Midbrain (tissue), 1 donor: ENCODE measurements around the gene KCMF1.

Experiments
- DNase-seq: peaks from one replicate; lab custom pipeline; 2025; lab: John Stamatoyannopoulos, UW

The KCMF1 gene

DNA sequence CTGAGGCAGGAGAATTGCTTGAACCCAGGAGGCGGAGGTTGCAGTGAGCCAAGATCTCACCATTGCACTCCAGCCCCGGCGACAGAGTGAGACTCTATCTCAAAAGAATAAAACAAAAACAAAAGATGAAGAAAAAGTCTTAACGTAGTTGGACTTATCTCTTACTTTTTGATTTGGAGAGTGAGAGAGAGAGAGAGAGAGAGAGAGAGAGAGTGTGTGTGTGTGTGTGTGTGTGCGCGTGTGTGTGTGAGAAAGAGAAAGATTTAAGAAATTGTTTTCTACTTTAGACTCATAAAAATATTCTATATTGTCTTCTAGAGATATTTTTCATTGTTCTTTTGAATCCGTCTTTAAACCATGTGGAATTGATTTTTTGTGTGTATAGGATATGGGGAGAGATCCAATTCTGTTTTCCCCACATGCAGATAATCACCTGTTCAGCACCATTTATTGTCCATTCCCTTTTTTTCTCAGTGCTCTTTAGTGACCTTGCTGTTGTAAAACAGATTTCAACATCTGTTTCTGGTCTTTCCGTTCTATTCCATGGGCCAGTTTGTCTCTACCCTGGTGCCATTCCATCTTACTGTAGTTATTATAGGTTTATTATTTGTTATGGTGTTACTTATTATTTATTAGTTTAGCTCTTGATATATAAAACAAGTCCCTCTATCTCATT lies 53.5 kb downstream of the KCMF1 start:
- DNase-seq = no peak

DNA sequence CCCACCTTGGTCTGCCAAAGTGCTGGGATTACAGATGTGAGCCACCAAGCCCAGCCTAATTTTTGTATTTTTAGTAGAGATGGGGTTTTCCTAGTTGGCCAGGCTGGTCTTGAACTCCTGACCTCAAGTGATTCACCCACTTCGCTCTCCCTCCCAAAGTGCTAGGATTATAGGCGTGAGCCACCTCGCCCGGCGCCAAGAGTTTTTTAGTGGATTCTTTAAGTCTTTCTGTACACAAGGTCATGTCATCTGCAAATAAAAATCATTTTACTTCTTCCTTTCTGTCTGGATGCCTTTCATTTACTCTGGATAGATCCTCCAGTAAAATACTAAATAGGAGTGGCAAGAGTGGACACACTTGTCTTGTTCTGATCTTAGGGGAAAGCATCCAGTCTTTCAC lies 61.7 kb downstream of the KCMF1 start:
- no peak for DNase-seq

DNA sequence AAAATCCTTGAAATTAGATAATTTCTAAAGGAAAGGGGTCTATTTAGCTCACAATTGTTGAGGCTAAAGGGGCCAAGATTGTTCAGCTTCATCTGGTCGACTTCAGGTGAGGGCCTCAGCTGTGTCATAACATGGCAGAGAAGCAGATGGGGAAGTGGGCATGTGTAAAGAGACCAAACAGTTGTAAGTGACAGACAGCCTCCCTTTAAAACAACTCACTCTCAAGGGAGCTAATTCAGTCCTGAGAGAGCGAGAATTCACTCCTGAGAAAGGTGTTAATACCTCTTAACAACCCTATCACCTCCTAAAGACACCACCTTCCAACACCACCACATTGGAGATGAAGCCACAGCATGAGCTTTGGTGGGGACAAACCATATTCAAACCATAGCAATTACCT lies 62.4 kb downstream of the KCMF1 start:
- no peak for DNase-seq

DNA sequence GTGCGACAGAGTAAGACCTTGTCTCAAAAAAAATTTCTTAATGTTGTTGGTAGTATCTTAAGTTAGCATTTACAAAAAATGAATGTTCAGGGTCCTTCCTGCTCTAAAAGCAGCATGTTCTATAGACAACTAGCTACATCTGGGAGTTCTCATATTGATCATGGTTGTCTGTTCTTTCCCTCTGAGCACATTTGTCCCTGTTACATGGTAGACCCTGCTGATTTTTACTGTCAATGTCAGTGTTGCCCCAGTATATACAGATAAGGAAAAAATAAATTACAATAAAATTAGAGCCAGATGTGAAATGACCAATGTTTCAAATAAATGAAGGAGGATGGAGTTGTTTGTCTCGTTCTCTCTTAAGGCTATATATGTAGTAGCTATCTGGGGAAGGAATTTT lies 63.2 kb downstream of the KCMF1 start:
- DNase-seq = no peak

DNA sequence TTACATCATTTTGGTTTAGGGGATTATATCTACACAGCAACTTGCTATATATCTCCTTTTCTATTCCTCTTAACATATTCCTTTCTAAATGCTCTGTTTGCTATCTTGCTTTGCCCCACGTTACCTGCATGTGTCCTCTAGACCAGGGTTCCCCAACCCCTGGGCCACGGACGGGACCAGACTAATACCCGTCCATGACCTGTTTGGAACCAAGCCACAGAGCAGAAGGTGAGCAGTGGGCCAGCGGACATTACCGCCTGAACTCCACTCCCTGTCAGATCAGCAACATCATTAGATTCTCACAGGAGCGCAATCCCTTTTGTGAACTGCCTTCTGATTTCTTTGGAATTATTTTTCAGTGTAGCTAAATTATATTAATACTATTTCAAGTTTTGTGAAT lies 66.7 kb downstream of the KCMF1 start:
- no peak for DNase-seq

DNA sequence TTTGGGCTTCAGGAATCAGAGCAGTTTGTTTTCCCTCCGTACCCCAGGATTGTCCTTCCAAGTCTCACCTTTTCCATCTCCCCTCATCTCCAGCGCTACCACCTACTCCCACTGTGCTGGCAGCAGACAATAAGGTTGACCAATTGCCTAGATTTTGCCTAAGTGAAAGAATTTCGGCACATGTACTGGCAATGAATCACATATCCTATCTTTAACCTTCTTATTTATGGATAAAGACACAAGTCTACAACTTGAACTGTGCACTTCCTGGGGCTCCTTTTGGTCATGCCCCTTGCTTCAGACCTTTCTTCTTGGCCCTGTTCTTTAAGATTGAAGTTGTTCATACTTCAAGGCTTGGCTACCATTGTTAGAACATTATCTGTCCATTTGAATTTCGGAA lies 71.4 kb downstream of the KCMF1 start:
- no peak for DNase-seq

DNA sequence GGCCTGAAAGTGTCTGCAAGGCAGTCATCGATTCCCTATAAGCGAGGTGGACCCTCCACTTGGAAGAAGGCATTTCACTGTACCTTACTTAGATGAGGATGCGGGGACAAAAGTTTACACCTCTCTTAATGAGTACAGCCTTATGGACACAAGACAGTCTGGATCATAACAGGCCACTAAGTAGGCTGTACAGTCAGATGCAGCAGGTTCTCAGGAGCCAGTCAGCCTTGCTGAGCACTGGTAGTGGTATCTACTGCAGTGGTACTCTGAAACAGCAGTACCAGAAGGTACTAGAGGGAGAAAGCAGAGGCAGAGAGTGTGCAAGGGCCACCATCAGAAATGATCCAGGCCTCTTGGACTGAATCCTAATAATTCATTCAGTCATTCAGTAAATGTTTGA lies 77.6 kb downstream of the KCMF1 start:
- no peak for DNase-seq

DNA sequence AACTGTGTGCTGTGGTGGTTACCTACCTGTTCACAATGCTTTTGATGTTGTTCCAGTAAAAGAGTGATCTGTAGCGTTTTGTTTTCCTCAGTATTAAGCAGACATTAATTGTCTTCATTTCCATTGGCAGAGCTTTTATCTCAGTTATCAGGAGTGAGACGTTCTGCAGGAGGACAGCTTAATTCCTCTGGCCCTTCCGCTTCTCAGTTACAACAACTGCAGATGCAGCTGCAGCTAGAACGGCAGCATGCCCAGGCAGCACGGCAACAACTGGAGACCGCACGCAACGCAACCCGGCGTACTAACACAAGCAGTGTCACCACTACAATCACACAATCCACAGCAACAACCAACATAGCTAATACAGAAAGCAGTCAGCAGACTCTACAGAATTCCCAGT lies 78.3 kb downstream of the KCMF1 start:
- DNase-seq = no peak

DNA sequence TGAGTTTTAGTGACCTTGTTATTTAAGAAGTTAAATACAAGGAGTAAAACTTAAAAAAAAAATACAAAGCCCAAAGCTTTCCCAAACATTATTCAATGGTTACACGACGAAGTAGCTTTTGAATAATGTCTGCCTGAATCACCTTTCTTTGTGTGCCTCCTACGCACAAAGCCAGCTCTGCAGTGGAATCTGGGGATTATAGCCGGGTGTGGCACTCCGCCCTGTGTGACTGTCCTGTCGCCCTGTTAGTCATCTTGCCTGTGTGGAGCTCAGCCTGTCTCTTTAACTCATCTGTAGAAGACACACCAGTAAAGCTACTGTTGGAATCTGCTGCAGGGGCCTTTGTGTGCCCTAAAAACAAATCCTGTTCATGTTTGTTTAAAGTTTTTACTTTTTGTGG lies 82.8 kb downstream of the KCMF1 start:
- no peak for DNase-seq

DNA sequence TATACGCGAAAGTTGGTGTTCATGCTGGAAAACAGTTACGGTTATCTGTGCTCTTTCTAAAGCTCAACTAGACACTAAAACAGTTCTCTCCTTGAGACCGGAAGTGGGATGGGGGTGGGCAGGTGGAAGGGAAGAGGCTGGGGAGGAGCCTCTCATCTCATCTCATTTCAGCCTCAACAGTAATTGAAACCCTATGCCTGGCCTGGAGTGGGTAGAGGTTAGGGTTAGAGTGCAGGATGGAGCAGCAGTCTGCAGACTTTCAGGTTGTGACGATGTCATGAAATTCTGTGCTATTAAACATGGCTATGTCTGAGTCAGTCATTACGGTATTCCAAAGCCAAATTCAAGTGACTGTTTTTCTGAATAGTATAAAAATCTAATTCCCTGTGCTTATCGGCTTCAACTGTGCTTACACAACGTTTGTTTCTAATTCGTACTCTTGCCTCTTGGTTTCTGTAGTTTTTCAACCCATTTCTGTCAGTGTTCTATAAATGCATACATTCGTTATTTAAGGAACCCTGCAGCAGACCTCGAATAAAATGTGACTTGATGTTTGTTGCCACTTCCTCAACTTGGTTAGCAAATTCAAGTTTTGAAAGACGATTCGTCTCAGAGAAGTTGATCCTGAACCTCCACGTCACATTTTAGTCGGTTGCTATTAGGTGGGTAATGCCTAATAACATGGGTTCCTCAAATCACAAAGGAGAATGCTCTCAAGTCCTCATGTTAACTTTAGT lies 86.4 kb downstream of the KCMF1 start:
- DNase-seq = no peak

DNA sequence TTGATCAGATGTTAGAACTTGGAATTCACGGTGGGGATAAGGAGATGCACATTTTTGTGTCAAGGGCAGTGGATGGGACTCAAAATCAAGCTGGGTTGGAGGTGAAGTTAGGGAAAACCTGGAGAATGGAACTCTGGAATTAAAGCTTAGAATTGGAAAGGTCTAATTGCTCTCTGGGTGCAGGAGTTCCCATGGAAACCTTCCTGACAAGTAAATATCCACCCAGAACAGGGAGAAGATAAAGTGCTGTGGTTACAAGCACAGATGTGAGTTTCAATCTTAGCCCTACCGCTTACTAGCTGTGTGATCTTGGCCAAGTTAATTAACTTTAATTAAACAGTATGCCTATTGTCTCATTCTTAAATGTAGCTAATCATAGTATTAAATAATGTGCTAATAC lies 90.9 kb downstream of the KCMF1 start:
- DNase-seq = no peak

DNA sequence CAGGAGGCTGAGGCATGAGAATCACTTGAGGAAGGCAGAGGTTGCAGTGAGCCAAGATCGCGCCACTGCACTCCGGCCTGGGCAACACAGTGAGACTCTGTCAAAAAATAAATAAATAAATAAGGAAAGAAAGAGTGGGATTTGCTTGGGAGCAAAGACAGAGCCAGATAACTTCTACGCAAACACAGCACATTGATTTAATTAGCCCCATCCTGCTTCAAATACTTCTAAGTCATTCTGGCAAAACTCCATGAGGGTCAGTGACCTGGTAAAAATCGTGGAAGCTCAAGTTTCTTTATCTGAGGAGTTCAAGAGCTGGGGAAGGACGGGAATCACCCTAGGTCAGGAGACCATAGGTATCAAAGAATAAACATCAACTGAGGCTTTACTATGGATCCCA lies 91.6 kb downstream of the KCMF1 start:
- no peak for DNase-seq

DNA sequence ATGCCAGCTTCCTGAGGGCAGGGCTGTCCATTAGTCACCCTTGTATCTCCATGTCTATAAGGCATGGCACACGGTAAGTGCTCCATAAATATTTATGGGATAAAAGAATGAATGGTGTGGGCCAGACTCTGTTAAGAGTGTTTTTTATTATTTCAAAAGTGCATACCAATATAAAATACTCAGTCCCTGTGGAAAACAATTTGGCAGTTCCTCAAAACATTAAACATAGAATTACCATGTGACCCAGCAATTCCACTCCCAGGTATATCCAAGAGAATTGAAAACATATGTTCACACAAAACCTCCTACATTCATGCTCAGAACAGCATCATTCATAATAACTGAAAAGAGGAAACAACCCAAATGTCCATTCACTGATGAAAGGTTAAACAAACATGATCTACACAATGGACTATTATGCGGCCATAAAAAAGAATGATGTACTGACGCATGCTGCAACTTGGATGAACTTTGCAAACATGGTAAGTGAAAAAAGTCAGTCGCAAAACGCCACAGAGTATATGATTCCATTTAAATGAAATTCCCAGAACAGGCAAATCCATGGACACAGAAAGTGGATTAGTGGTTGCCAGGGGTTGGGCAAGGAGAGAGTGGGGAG lies 93.1 kb downstream of the KCMF1 start:
- DNase-seq = no peak

DNA sequence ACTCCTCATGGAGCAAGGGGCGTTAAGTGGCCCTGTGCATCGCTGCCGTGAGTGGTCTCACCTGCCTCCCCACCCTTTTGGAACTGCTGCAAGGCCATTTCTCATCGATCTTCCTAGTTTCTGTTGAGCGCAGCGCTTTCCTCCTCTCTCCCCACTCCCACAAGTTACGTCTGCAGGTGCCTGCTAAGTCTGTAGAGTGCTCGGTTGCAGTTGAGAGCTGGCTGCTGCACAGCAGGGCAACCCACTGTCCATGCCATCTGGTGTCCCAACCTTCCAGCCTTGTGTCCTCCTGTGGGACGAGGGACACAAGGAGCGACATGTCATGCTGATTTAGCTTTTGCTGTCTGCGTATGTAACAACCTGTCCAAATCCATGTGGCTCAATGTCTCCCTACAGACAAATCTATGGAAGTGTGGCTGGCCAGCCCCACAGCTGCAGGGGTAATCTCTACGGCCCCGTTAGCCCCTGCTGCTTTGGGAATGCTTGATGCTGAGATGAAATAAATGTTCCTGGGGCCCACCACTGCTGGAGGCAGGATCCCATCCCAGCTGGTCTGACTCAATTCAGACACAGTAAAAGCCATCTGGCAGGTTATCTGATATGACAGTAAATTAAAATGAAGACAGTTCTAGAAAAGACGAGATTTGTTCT lies 94.1 kb downstream of the KCMF1 start:
- no peak for DNase-seq

DNA sequence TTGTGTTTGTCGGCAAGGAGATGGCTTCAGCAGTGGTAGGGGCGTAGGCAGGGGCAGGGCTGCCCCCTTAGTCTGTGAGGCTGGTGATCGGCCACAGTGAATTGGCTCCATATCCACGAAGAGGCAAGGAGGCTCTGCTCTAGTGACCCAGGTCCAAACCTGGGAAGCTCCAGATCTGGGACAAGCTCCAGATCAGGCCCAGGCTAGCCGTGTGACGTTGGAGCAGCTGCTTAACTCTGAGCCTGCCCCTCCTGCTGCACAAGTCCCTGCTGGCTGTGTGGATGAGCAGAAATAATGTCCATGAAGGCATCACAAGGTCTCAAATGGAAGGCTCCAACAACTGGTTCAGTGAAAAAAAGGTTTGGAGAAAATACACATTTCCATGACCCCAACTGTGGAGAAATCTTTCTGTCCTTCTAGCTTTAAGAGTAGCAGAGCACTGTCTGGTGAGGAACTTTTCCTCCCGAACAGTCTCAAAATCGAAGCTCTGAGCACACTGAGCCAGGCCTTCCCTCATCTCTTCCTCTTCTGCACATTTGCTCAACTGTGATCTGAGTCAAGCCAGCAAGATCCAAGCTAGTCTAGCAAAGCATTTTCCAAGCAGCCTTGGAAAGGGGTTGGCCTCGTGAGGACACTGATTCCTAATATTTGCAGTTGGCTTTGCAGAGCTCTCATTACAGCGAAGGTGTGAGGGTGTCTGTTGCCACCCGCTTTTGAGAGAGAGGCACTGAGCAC lies 95.2 kb downstream of the KCMF1 start:
- no peak for DNase-seq

DNA sequence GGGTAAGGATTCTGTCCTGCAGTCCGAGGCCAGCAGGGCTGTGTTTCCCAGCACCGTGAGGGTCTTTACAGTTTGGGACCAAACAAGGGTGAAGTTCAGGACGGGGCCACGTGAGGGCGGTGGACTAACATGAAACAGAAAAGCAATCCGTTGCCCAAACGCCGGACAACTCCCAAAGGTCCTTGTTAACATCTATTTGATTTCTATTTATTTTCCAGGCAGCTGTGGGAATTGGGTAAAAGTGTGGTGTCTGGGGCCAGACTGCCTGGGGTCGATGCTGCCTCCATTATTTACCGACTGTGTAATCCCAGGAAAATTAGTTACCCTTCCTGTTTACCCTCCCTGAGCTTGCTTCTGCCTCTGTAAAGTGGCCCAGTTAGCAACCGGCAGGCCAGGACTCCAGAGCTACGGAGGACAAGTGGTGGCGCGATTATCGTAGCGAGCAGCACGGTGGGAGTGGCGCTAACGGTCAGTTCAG lies 96.0 kb downstream of the KCMF1 start:
- peak; percentile 32 for DNase-seq

DNA sequence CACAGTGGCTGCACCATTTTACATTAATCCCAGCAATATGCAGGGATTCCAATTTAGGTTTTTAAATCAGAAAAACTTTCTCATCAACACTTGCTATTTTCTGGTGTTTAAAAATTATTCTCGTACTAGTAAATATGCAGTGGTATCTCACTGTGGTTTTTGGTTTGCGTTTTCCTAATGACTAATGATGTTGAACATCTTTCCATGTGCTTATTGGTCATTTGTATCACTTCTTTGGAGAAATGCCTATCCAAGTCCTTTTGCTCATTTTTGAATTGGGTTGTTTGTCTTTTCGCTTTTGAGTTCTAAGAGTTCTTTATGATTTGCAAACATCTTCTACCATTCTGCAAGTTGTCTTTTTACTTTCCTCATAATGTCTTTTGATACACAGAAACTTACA lies 100.1 kb downstream of the KCMF1 start:
- no peak for DNase-seq

DNA sequence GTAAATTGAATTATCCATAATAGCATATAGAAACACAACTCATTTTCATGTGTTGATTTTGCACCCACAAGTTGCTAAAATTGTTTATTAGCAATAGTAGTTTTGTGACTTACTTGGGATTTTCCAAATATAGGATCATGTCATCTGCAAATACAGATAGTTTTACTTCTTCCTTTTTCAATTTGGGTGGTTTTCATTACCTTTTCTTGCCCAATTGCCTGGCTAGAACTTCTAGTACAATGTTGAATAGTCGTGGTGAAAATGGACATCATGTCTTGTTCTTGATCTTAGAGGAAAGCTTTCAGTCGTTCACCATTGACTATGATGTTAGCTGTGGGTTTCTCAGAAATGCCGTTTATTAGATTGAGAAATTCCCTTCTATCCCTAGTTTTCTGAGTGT lies 102.1 kb downstream of the KCMF1 start:
- DNase-seq = no peak

DNA sequence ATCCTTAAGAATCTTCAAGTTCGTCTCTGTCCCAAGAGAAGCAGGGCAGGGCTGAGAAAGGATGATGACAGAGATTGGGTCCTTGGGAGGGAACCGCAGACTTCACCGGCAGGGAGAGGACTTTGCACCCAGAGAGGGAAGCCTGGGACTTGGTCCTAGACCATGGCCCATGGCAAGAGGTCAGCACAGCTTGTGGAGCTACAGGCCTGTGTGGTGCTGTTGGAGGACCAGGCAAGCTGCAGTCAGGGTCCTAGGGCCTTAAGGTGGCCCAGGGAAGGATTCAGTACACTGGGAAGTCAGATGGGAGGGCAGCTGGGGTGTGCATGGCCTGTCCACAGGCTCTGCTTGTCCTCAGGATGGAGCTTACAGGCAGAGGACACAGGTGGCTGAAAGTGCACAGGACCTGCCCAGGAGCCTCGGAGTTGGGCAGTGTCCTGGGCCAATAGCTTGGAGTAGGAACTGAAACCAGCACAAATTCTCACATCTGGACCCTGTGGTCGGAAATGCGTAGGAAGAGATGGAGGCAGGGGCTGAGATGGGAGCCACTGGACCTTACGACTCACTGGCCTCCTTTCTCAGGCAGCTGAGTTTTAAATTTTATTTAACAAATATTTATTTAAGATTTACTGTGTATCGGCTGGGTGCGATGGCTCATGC lies 105.8 kb downstream of the KCMF1 start:
- no peak for DNase-seq

DNA sequence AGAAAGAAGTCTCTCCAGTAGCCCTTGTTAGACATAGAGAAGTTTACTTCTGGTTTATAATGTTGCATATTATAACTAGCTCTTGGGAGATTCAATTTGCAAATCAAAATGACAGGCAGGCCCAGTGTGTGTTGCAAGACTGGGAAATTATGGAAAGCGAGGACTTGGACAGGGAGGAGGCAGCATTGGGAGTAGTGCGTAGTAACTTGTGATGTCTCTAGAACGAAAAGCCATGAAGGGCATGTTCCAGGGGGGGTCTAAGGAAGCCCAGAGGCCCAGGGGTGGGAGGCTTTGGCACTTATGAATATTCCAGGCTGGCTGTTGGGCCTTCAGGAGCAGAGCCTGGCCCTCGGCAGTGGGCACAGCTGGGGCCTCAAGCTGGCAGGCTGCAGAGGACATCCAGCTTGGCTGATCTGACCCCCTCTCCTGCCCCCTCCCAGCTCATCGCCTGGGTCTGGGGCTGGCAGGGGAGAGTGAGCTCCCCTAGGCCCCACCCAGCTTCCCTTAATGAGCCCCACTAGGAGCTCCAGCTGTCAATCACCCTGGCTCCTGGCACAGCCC lies 107.0 kb downstream of the KCMF1 start:
- no peak for DNase-seq

DNA sequence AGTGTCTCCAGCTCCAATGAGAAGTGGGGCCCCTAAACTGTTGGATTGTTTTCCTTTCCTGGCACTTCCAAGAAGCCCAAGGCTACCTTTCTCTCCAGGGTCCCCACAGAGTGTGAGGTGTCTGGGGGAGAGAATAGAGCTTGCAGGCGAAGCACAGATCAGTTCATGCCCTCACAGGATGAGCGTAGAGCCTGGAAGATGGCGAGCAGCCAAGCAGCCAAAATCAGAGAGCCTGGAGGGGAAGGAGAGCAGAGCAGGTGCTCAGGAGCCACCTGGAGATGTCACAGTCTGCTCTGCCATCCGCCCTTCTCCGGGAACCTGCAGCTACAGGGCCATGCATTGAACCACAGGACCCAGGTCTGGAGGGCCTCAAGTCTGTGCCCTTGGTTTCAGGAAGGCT lies 107.6 kb downstream of the KCMF1 start:
- DNase-seq = no peak
